Vagina (tissue), 2 donors: Measurements from ENCODE around the gene TCERG1.

ENCODE experiments used
- CTCF ChIP-seq, 3 experiments: fragments of 450-650 bp in 2 of 3; fragments of 200-600 bp in 1 of 3; sonication (generic) in 1 of 3; IDR thresholded peaks; one replicate each; pipeline ENCODE4 v1.5.1; 2017 to 2019; ENCODE audit warnings: antibody characterized with exemption in 3 of 3, mild to moderate bottlenecking in 2 of 3, moderate library complexity in 2 of 3
- POLR2AphosphoS5 ChIP-seq, 2 donors: sonication (generic); formaldehyde crosslinking; IDR thresholded peaks; one replicate each; pipeline ENCODE4 v1.9.0; 2017; ENCODE audit warnings: antibody characterized with exemption in 2 of 2, mild to moderate bottlenecking in 2 of 2, low read depth in 1 of 2; ENCODE audit not compliant: insufficient read depth in 1 of 2

GRCh38 chr5:146475190-146475780, 28.2 kb downstream of the TCERG1 start:
- TF ChIP-seq POLR2AphosphoS5 (IDR thresholded peaks at IDR 0.05; ENCODE audit: insufficient read depth in 1 of 2, low read depth in 1 of 2) (no peak), CTCF (IDR thresholded peaks at IDR 0.05) (no peak)
